ENCODE measurements around the gene GHRL. TPM values are rescaled to one million over a fixed set of nuclear protein-coding genes. Genes with fewer than 3 reads are reported as not detected.

The GHRL gene
- total and polyA plus RNA-seq, 2 donors (not counting 3 experiments of a cell fraction or from before 2014, with no cell fraction given), result not detected

- peaks cover 12 to 13% of the 10 kb centered on the region in 2 experiments for H3K36me3 ChIP-seq (ENCODE audit: control insufficient read depth in 2 of 2, extremely low read depth in 1 of 2, insufficient read depth in 2 of 2, low read length in 2 of 2)
- no peak overlapping the region for H2AFZ ChIP-seq (ENCODE audit: low read depth, low read length)
- no peak overlapping the region for H3K4me3 ChIP-seq (replicated peaks in 1 of 3; ENCODE audit: insufficient read depth in 1 of 3, low read depth in 1 of 3, low read length in 3 of 3)
- H3K4me2 ChIP-seq (ENCODE audit: insufficient read depth, low read length), result no peak overlapping the region
- intact Hi-C loops (cut with micrococcal nuclease) (no loop called here), dilution Hi-C loops (cut with MboI; ENCODE audit: extremely low pct_ligation_motif_present, low sequenced_read_pairs) (no loop called here)
- no peak for TF ChIP-seq GATA2 (IDR thresholded peaks at IDR 0.05; ENCODE audit: insufficient read depth, insufficient read length, low read depth, low read length)
- TF ChIP-seq POLR2AphosphoS5 (IDR thresholded peaks at IDR 0.05; ENCODE audit: insufficient read depth, low read depth, low read length), result no peak
- TF ChIP-seq EZH2 (IDR thresholded peaks at IDR 0.05; ENCODE audit: borderline replicate concordance, low read depth, low read length, severe bottlenecking), result no peak
- TF ChIP-seq POLR2A (IDR thresholded peaks at IDR 0.05; ENCODE audit: low read depth, low read length), result no peak
- TF ChIP-seq JUN (IDR thresholded peaks at IDR 0.05; ENCODE audit: borderline replicate concordance, insufficient read depth, insufficient read length, low read depth), result no peak
- TF ChIP-seq FOS (IDR thresholded peaks at IDR 0.05; ENCODE audit: borderline replicate concordance, insufficient read depth, low read length), result no peak
- TF ChIP-seq CTCF (IDR thresholded peaks at IDR 0.05; ENCODE audit: extremely low read depth in 1 of 2, insufficient read depth in 1 of 2, low read depth in 1 of 2, low read length in 2 of 2), result no peak
- TF ChIP-seq MAX (IDR thresholded peaks at IDR 0.05; ENCODE audit: insufficient read depth, insufficient read length), result no peak
- no peak for TF ChIP-seq MYC (IDR thresholded peaks at IDR 0.05; ENCODE audit: low read depth, low read length)
- H3K4me1 ChIP-seq (ENCODE audit: control insufficient read depth, extremely low read depth, insufficient read depth, low read length), result peaks cover 16% of the 10 kb centered on the region
- CTCF ChIA-PET, result no interaction called here
- DNase-seq (ENCODE audit: low read depth, low spot score) (no peak), FAIRE-seq (no peak)
- H3K27me3 ChIP-seq (ENCODE audit: control insufficient read depth in 2 of 2, insufficient read depth in 2 of 2, low read length in 2 of 2), result no peaks in the 10 kb centered on the region
- POLR2A ChIA-PET, result no interaction called here
- peaks cover 13% of the 10 kb centered on the region for H4K20me1 ChIP-seq (replicated peaks; ENCODE audit: control insufficient read depth, extremely low read depth, insufficient read depth, low read length)
- BruUV-seq (replicated peaks), result no TSS peak
- no peak overlapping the region for H3K9ac ChIP-seq (replicated peaks; ENCODE audit: extremely low read depth, insufficient read depth, low read length)
- peaks cover 48% of the 10 kb centered on the region for H3K79me2 ChIP-seq (ENCODE audit: control insufficient read depth, insufficient read depth, low read length)
- H3K9me3 ChIP-seq (replicated peaks; ENCODE audit: control insufficient read depth, insufficient read depth, low read length), result no peaks in the 10 kb centered on the region
- no peak overlapping the region for H3K27ac ChIP-seq (ENCODE audit: insufficient read depth, low read depth, low read length)
- H3K9me1 ChIP-seq (replicated peaks; ENCODE audit: control insufficient read depth, extremely low read depth, insufficient read depth, low read length), result no peaks in the 10 kb centered on the region
Observed at GRCh38 chr3:10268930-10269329, 23.8 kb downstream of the GHRL start.

Measured in endothelial cell of umbilical vein (primary cell).